Progenitor cell of endocrine pancreas (in vitro differentiated cells): ENCODE data around the gene IPO11. TPM values are rescaled to one million over a fixed set of nuclear protein-coding genes. Genes with fewer than 3 reads are reported as not detected.

ENCODE experiments used
- DNase-seq: peaks from one replicate; pipeline ENCODE4 v3.0.0; 2021; ENCODE audit warnings: low spot score; ENCODE audit not compliant: unreplicated experiment
- H3K27ac Mint-ChIP-seq: 2 replicates; pipeline ENCODE4 v1.8.0; 2021; ENCODE audit warnings: mild to moderate bottlenecking, moderate library complexity, mixed read lengths
- H3K27me3 Mint-ChIP-seq: 2 replicates; pipeline ENCODE4 v1.8.0; 2021; ENCODE audit warnings: mixed read lengths
- H3K36me3 Mint-ChIP-seq: 2 replicates; pipeline ENCODE4 v1.8.0; 2022; ENCODE audit warnings: mixed read lengths; ENCODE audit not compliant: insufficient read depth
- H3K4me1 Mint-ChIP-seq: 2 replicates; pipeline ENCODE4 v1.8.0; 2021; ENCODE audit warnings: low read depth, mixed read lengths
- H3K4me3 Mint-ChIP-seq: 2 replicates; pipeline ENCODE4 v1.8.0; 2021; ENCODE audit warnings: low read depth, mild to moderate bottlenecking, moderate library complexity, mixed read lengths
- H3K9me3 Mint-ChIP-seq: 2 replicates; pipeline ENCODE4 v1.8.0; 2021; ENCODE audit warnings: low read depth, mixed read lengths
- CTCF ChIP-seq: fragments of 200-600 bp; sonication (generic); IDR thresholded peaks from one replicate; pipeline ENCODE4 v1.5.0; 2021; ENCODE audit warnings: antibody characterized with exemption, mild to moderate bottlenecking; ENCODE audit not compliant: unreplicated experiment
- total RNA-seq: library from RNA; stranded (reverse); gene quantifications from 2 replicates; pipeline ENCODE4 v1.2.1, GENCODE V29; 2021

IPO11 gene
- total RNA-seq, 1 donor from 2014 or later, result 32.7 TPM

- H3K27me3 Mint-ChIP-seq, result no peaks in the 10 kb centered on the region
- no peak overlapping the region for H3K27ac Mint-ChIP-seq
- peaks cover 11% of the 10 kb centered on the region for H3K36me3 Mint-ChIP-seq
- H3K4me3 Mint-ChIP-seq, result no peak overlapping the region
- TF ChIP-seq CTCF, result no peak
- DNase-seq, result no peak
- no peaks in the 10 kb centered on the region for H3K4me1 Mint-ChIP-seq
- H3K9me3 Mint-ChIP-seq, result no peaks in the 10 kb centered on the region
Measured at GRCh38 chr5:62533597-62533996, 121.0 kb downstream of the IPO11 start.

GRCh38 chr5:62534461-62535236 is 122.1 kb downstream of the IPO11 start:
- Mint-ChIP-seq H3K36me3 (peaks cover 13% of the 10 kb centered on the region), H3K27me3 (no peaks in the 10 kb centered on the region), H3K9me3 (no peaks in the 10 kb centered on the region)

GRCh38 chr5:62536232-62536631 is 123.7 kb downstream of the IPO11 start:
- no peaks in the 10 kb centered on the region for H3K4me1 Mint-ChIP-seq
- H3K27ac Mint-ChIP-seq, result no peak overlapping the region
- no peak overlapping the region for H3K4me3 Mint-ChIP-seq
- TF ChIP-seq CTCF, result no peak
- no peak for DNase-seq
- no peaks in the 10 kb centered on the region for H3K9me3 Mint-ChIP-seq
- no peaks in the 10 kb centered on the region for H3K27me3 Mint-ChIP-seq
- peaks cover 10% of the 10 kb centered on the region for H3K36me3 Mint-ChIP-seq

More at GRCh38 chr5:62534461-62535236, 122.1 kb downstream of the IPO11 start:
- Mint-ChIP-seq H3K27ac (no peak overlapping the region), H3K4me1 (no peaks in the 10 kb centered on the region), H3K4me3 (no peak overlapping the region)
- DNase-seq, result no peak
- no peak for TF ChIP-seq CTCF

GRCh38 chr5:62536783-62537182 is 124.2 kb downstream of the IPO11 start:
- H3K36me3 Mint-ChIP-seq, result peaks cover 7% of the 10 kb centered on the region
- no peak overlapping the region for H3K4me3 Mint-ChIP-seq
- H3K9me3 Mint-ChIP-seq, result no peaks in the 10 kb centered on the region
- H3K4me1 Mint-ChIP-seq, result no peaks in the 10 kb centered on the region
- DNase-seq, result no peak
- no peak for TF ChIP-seq CTCF
- no peak overlapping the region for H3K27ac Mint-ChIP-seq
- H3K27me3 Mint-ChIP-seq, result no peaks in the 10 kb centered on the region

- Mint-ChIP-seq H3K27me3 (no peaks in the 10 kb centered on the region), H3K4me3 (no peak overlapping the region), H3K36me3 (peaks cover 7% of the 10 kb centered on the region), H3K9me3 (no peaks in the 10 kb centered on the region), H3K4me1 (peaks cover under 1% of the 10 kb centered on the region), H3K27ac (no peak overlapping the region)
- DNase-seq, result no peak
- TF ChIP-seq CTCF, result no peak
Measured at GRCh38 chr5:62538017-62538942, 125.7 kb downstream of the IPO11 start.
